Ascending aorta (tissue), 2 donors: ENCODE results near the gene RAB7B. TPM values are rescaled to one million over a fixed set of nuclear protein-coding genes. Genes with fewer than 3 reads are reported as not detected.

Experiments used
- DNase-seq, 2 donors: peaks; one replicate each; pipeline ENCODE4 v3.0.0-alpha.2; 2019; ENCODE audit warnings: low spot score in 2 of 2
- H3K27ac ChIP-seq, 2 donors: fragments of 200-600 bp; sonication (generic); one replicate each; pipeline ENCODE4 v1.5.1; 2016 to 2017; ENCODE audit warnings: mild to moderate bottlenecking in 1 of 2
- H3K27me3 ChIP-seq: fragments of 200-600 bp; sonication (generic); one replicate; pipeline ENCODE4 v1.5.1; 2017
- H3K36me3 ChIP-seq, 2 donors: fragments of 200-600 bp; sonication (generic); one replicate each; pipeline ENCODE4 v1.5.1; 2016
- H3K4me1 ChIP-seq, 2 donors: fragments of 200-600 bp; sonication (generic); one replicate each; pipeline ENCODE4 v1.5.1; 2016 to 2017; ENCODE audit warnings: mild to moderate bottlenecking in 1 of 2
- H3K4me3 ChIP-seq, 2 donors: fragments of 200-600 bp; sonication (generic); one replicate each; pipeline ENCODE4 v1.5.1; 2016 to 2017; ENCODE audit warnings: mild to moderate bottlenecking in 1 of 2
- H3K9me3 ChIP-seq, 2 donors: fragments of 200-600 bp; sonication (generic); one replicate each; pipeline ENCODE4 v1.5.1; 2016
- intact Hi-C: fragments of 100-400 bp; cut with DNase I; formaldehyde crosslinking; loops from one replicate; pipeline ENCODE4 v1.15.1; 2023
- total RNA-seq: library from RNA; depleted of rRNA; stranded (reverse); fragments of >200 nt; gene quantifications from one replicate; pipeline ENCODE4 v1.1.0, GENCODE V29; 2016
- TF ChIP-seq, protein P1 (sequence below), 3 experiments: fragments of 200-600 bp in 2 of 3; fragments of 450-650 bp in 1 of 3; sonication (generic) in 2 of 3; IDR thresholded peaks; one replicate each; pipeline ENCODE4 v1.5.1; 2016 to 2019; ENCODE audit warnings: antibody characterized with exemption in 3 of 3, mild to moderate bottlenecking in 1 of 3, moderate library complexity in 1 of 3

RAB7B gene
- total RNA-seq, 1 donor from 2014 or later: not detected

DNA sequence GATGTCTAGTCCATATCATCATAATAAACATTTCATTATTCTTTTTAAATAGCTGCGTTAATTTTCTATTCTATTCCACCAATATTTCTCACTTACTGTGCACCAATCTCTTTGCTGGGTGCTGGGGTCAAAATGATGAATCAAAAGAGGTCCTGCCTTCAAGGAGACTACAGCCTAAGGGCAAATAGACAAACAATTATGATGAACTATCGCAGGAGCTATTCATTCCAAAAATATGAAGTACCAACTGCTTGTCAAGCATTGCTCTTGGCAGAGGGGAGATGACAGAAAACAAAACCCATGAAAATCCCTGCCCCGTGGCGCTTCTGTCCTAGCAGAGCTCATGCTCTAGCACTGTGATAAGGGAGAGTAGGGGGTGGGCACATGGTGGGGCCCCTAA, 31.1 kb downstream of the RAB7B start:
- Histone ChIP-seq H3K36me3 (no peaks in the 10 kb centered on the region), H3K27ac (no peak overlapping the region), H3K4me3 (no peak overlapping the region), H3K9me3 (no peaks in the 10 kb centered on the region), H3K27me3 (no peaks in the 10 kb centered on the region), H3K4me1 (peaks cover 0 to 6% of the 10 kb centered on the region in 2 donors)
- intact Hi-C loops: no loop called here
- DNase-seq: no peak
- TF ChIP-seq, protein P1, sequence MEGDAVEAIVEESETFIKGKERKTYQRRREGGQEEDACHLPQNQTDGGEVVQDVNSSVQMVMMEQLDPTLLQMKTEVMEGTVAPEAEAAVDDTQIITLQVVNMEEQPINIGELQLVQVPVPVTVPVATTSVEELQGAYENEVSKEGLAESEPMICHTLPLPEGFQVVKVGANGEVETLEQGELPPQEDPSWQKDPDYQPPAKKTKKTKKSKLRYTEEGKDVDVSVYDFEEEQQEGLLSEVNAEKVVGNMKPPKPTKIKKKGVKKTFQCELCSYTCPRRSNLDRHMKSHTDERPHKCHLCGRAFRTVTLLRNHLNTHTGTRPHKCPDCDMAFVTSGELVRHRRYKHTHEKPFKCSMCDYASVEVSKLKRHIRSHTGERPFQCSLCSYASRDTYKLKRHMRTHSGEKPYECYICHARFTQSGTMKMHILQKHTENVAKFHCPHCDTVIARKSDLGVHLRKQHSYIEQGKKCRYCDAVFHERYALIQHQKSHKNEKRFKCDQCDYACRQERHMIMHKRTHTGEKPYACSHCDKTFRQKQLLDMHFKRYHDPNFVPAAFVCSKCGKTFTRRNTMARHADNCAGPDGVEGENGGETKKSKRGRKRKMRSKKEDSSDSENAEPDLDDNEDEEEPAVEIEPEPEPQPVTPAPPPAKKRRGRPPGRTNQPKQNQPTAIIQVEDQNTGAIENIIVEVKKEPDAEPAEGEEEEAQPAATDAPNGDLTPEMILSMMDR (IDR thresholded peaks at IDR 0.05): no peak

DNA sequence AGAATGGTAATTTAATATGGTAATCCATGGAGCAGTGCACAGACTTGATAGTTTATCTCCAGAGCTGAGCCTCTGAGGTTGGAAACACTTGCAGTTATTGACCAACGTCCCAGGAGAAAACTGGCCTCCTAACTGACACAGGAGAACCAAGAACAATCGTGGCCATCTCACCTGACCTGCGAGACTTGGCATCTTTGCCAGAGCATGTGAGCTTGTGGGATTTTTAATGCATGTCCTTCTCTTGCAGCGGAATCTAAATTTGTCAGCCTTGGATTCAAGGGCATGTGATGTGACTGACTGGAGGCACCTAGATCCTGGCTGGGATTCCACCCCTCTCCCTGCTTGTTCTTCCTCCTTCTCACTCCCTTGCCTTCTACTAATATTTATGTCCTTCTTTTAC, 32.1 kb downstream of the RAB7B start:
- intact Hi-C loops: no loop called here
- no peak for DNase-seq
- H3K9me3 ChIP-seq: no peaks in the 10 kb centered on the region
- H3K4me3 ChIP-seq: no peak overlapping the region
- H3K27me3 ChIP-seq: no peaks in the 10 kb centered on the region
- no peak overlapping the region for H3K27ac ChIP-seq
- H3K36me3 ChIP-seq: no peaks in the 10 kb centered on the region
- TF ChIP-seq, protein P1 (IDR thresholded peaks at IDR 0.05): no peak
- peaks cover 0 to 3% of the 10 kb centered on the region in 2 donors for H3K4me1 ChIP-seq

DNA sequence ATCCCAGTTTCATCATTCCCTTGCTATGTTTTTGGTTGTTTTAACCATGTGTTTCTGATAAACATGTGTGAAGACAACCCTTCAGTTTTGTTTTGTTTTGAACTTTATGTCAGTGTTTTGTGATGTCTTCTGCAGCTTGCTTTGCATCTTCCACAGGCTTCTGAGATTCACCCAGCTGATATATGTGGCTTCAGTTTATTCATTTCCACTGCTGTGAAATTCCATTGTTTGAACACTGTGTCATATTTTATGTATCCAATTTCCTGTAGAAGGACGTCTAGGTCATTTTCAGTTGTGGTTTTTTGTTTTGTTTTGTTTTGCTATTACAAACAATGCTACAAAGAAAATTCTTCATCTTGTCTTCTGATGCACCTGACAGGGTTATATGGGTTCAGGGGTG, 32.7 kb downstream of the RAB7B start:
- intact Hi-C loops: no loop called here

DNA sequence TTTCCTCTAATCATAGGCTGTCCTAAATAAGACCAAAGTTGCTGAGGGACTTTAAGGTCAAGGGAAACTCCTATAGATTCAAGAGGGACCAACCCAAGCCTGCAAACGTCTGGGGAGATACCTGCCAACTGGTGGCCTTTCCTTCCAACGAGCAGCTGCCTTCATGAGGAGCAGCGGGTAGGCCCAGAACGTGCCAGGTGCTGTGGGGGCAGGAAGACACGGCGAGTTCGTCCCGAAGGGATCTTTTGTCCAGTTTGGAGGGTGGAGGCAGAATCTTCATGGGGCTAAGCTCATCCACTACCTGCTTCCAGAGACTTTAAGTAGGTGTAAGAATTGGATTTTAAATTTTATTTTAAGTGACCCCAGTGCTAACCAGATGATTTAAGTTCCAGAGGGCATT, 34.0 kb downstream of the RAB7B start:
- DNase-seq: no peak
- Histone ChIP-seq H3K4me3 (no peak overlapping the region), H3K27ac (no peak overlapping the region), H3K36me3 (no peaks in the 10 kb centered on the region), H3K4me1 (no peaks in the 10 kb centered on the region), H3K9me3 (no peaks in the 10 kb centered on the region), H3K27me3 (no peaks in the 10 kb centered on the region)
- intact Hi-C loops: no loop called here
- TF ChIP-seq, protein P1 (IDR thresholded peaks at IDR 0.05): no peak

More for the DNA sequence above, 32.7 kb downstream of the RAB7B start:
- Histone ChIP-seq H3K36me3 (no peaks in the 10 kb centered on the region), H3K4me3 (no peak overlapping the region), H3K27me3 (no peaks in the 10 kb centered on the region), H3K9me3 (no peaks in the 10 kb centered on the region), H3K27ac (no peak overlapping the region), H3K4me1 (peaks cover 0 to 3% of the 10 kb centered on the region in 2 donors)
- TF ChIP-seq, protein P1 (IDR thresholded peaks at IDR 0.05): no peak
- DNase-seq: no peak

DNA sequence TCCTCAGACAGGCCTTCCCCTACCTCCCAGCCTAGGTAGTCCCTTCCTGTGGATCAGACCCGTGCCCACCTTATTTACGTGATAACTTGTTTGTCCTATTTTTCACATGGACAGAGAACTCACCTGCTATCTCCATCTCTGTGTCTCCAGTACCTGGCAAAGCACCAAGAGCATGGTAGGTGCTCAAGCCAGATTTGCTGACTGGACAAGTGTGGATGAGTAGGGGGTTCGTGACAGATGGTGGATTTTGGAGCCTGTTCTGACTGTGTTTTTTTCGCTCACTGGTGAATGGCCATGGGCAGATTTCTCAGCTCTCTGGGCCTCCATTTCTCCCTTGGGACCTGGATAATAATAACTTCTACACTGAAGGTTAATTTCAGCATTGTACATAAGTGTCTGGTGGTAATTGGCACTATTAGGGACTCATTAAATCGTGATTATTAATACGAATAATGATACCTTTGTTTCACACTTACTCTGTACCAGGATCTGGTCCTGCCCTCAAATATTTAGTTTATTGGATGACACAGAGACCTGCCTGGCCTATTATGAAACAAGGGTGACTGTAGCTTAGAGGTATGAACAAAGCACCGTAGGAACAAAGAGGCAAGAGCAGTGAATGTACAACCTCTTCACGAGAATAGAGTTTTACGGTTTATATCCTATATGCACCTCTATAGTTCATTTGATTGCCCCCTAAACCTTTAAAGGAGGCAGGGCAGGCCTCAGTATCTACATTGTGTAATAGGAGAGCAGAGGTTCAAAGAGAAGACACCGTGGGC, 35.5 kb downstream of the RAB7B start:
- no peak overlapping the region for H3K4me3 ChIP-seq
- DNase-seq: no peak
- H3K27me3 ChIP-seq: no peaks in the 10 kb centered on the region
- H3K9me3 ChIP-seq: no peaks in the 10 kb centered on the region
- intact Hi-C loops: no loop called here
- H3K4me1 ChIP-seq: peaks cover 0 to 2% of the 10 kb centered on the region in 2 donors
- H3K36me3 ChIP-seq: no peaks in the 10 kb centered on the region
- H3K27ac ChIP-seq: no peak overlapping the region
- TF ChIP-seq, protein P1 (IDR thresholded peaks at IDR 0.05): no peak
